ENCODE data around the gene C1QTNF5. TPM values are rescaled to one million over a fixed set of nuclear protein-coding genes. Genes with fewer than 3 reads are reported as not detected.

C1QTNF5 gene
- total and polyA plus RNA-seq, 2 experiments from 2014 or later, result 4.5 to 27.9 TPM

DNA sequence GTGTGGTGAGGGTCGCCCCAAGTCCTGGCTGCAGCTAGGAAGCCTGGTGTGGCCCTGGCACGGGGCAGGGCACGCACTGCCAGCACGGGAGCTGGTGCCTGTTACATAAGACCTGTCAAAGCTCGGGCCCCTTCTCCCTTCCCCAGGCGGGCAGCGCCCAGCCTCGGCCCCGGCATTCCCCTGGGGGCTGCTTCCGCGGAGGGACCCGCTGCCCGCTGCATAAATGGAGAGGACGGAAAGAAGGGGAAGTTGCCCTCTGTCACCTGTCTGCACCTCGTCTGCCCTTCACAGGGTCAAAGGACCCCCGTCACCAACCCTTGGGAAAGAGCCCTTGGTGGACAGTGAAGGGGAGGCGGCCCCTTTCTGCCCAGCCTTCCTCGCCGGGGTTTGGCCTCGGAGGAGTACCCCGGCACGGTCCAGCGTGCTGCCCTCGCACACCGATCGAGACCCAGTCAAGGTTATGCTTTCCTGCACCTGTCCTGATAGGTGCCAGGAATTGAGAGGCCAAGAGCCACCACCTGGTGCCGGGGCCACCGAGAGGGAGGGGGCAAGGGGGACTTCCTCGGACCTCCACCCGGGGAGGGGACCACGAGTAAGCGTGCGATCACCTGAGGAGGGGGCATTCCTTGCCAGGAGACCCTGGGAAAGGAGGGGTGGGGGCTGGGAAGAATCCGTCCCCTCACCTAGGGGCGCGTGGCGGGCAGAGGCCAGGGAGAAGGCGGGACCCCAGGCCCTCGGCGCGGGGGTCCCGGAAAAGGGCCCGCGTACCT is 22.6 kb upstream of the C1QTNF5 start:
- Histone ChIP-seq H3K27ac (no peak overlapping the region), H2AFZ (no peak overlapping the region), H3K4me1 (ENCODE audit: insufficient read depth) (peaks cover 32% of the 10 kb centered on the region), H3K9me2 (ENCODE audit: insufficient read depth) (no peaks in the 10 kb centered on the region), H3K27me3 (replicated peaks; ENCODE audit: insufficient read depth) (peaks cover 6% of the 10 kb centered on the region; the same call in 1 of the 2 replicates), H3K4me2 (ENCODE audit: unreplicated experiment) (peak overlapping the region; percentile 65), H3K9ac (no peak overlapping the region), H3F3A (ENCODE audit: insufficient read depth) (peaks cover 26% of the 10 kb centered on the region), H3K4me3 (no peak overlapping the region), H3K79me2 (ENCODE audit: insufficient read depth) (no peaks in the 10 kb centered on the region), H3K9me3 (ENCODE audit: low read depth) (no peaks in the 10 kb centered on the region), H4K20me1 (ENCODE audit: insufficient read depth) (no peaks in the 10 kb centered on the region), H3K36me3 (ENCODE audit: low read depth) (no peaks in the 10 kb centered on the region)
- in situ Hi-C loops (cut with MboI), result no loop called here
- WGBS, 2 experiments (ENCODE audit: low coverage in 1 of 2, low lambda C conversion rate in 2 of 2, missing lambda C conversion rate in 2 of 2), result 71 to 85% methylated on average over 28 to 44 of the region's 44 CpGs
- DNase-seq, result no peak
- TF ChIP-seq EZH2 (IDR thresholded peaks at IDR 0.05; ENCODE audit: insufficient read depth, poor library complexity, severe bottlenecking) (no peak), EZH2phosphoT487 (IDR thresholded peaks at IDR 0.05; ENCODE audit: insufficient read depth, low read depth) (no peak)

DNA sequence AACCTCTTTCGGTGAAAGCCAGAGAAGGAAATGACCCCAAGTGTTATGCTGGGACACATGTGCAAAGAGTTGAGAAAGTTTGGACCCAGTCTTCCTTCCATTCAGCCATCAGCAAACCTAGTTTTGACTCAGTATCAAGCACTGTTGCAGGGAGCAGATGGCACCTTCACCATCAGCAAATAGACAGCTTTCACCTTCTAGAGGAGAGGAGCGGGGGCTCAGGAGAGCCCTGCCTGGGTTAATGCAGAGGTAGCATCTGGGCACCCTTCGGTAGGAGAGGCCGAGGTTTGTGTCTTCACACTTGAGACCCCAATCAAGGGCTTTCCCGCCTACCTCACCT is 22.0 kb upstream of the C1QTNF5 start:
- no peak overlapping the region for H3K4me2 ChIP-seq (ENCODE audit: unreplicated experiment)
- DNase-seq, result no peak

DNA sequence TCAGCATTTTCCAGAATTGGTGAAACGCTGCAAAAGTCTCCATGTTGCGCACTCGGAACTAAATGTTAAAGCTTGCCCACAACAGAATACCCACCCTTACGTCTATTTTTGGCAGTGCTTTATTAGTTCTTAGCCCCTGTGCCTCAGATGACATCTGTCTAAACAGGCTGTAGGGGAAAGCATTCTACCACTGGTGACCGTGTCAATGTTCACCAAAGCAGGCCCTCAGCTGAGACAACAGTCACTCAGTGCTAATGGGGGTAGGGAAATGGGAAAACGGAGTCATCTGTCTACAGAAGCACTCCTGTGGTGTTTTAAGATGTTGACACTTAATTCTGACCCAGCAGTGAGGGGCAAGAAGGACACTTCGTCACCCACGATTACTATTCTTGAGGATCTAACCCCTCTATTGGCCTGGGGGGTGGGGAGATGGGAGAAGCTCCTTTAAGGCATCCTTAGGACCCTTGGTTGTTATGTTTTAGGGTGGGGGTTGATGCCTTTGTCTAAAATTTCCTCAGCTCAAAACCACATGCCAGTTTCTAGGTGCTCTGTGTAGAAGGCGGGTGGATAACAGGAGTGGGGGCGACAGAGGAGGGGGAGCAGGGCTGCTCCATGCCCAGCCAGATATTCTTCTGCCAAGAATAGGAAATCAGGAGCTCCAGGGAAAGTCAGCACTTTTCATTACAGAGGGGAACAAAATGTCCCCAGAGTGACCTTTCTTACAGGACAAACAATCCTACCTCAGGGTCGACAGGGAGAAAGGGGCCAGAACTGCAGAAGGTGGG is 21.4 kb upstream of the C1QTNF5 start:
- H3K9me2 ChIP-seq (ENCODE audit: insufficient read depth), result no peaks in the 10 kb centered on the region
- no peak overlapping the region for H2AFZ ChIP-seq
- no peak for TF ChIP-seq EZH2phosphoT487 (IDR thresholded peaks at IDR 0.05; ENCODE audit: insufficient read depth, low read depth)
- peaks cover 26% of the 10 kb centered on the region for H3F3A ChIP-seq (ENCODE audit: insufficient read depth)
- H4K20me1 ChIP-seq (ENCODE audit: insufficient read depth), result no peaks in the 10 kb centered on the region
- H3K27me3 ChIP-seq (replicated peaks; ENCODE audit: insufficient read depth), result 0 out of 2 replicates have a peak, but pooled peaks cover 6% of the 10 kb centered on the region
- H3K4me2 ChIP-seq (ENCODE audit: unreplicated experiment), result no peak overlapping the region
- 77 to 80% methylated on average over 11 of the region's 11 CpGs for WGBS, 2 experiments (ENCODE audit: low coverage in 1 of 2, low lambda C conversion rate in 2 of 2, missing lambda C conversion rate in 2 of 2)
- DNase-seq, result no peak
- no peaks in the 10 kb centered on the region for H3K36me3 ChIP-seq (ENCODE audit: low read depth)
- in situ Hi-C loops (cut with MboI), result no loop called here
- no peaks in the 10 kb centered on the region for H3K79me2 ChIP-seq (ENCODE audit: insufficient read depth)
- no peak overlapping the region for H3K4me3 ChIP-seq
- H3K9ac ChIP-seq, result no peak overlapping the region
- H3K9me3 ChIP-seq (ENCODE audit: low read depth), result no peaks in the 10 kb centered on the region
- H3K27ac ChIP-seq, result no peak overlapping the region
- peaks cover 32% of the 10 kb centered on the region for H3K4me1 ChIP-seq (ENCODE audit: insufficient read depth)

More for the DNA sequence above, 22.0 kb upstream of the C1QTNF5 start:
- Histone ChIP-seq H3K9me2 (ENCODE audit: insufficient read depth) (no peaks in the 10 kb centered on the region), H3K36me3 (ENCODE audit: low read depth) (no peaks in the 10 kb centered on the region), H2AFZ (no peak overlapping the region), H3K27me3 (replicated peaks; ENCODE audit: insufficient read depth) (0 out of 2 replicates have a peak, but pooled peaks cover 6% of the 10 kb centered on the region), H3K4me3 (no peak overlapping the region), H3K4me1 (ENCODE audit: insufficient read depth) (peaks cover 32% of the 10 kb centered on the region), H3K9me3 (ENCODE audit: low read depth) (no peaks in the 10 kb centered on the region), H3K27ac (no peak overlapping the region), H3K9ac (no peak overlapping the region), H3F3A (ENCODE audit: insufficient read depth) (peaks cover 26% of the 10 kb centered on the region), H4K20me1 (ENCODE audit: insufficient read depth) (no peaks in the 10 kb centered on the region), H3K79me2 (ENCODE audit: insufficient read depth) (no peaks in the 10 kb centered on the region)
- in situ Hi-C loops (cut with MboI), result no loop called here
- 97 to 98% methylated on average over 5 of the region's 5 CpGs for WGBS, 2 experiments (ENCODE audit: low coverage in 1 of 2, low lambda C conversion rate in 2 of 2, missing lambda C conversion rate in 2 of 2)
- no peak for TF ChIP-seq EZH2 (IDR thresholded peaks at IDR 0.05; ENCODE audit: insufficient read depth, poor library complexity, severe bottlenecking)
- no peak for TF ChIP-seq EZH2phosphoT487 (IDR thresholded peaks at IDR 0.05; ENCODE audit: insufficient read depth, low read depth)

GRCh38 chr11:119361056-119361787 is 20.5 kb upstream of the C1QTNF5 start:
- 20 to 23% methylated on average over 8 of the region's 8 CpGs for WGBS, 2 experiments (ENCODE audit: low coverage in 1 of 2, low lambda C conversion rate in 2 of 2, missing lambda C conversion rate in 2 of 2)
- Histone ChIP-seq H3K9ac (no peak overlapping the region), H3K4me2 (ENCODE audit: unreplicated experiment) (peak overlapping the region; percentile 47), H4K20me1 (ENCODE audit: insufficient read depth) (no peaks in the 10 kb centered on the region), H3K9me2 (ENCODE audit: insufficient read depth) (no peaks in the 10 kb centered on the region), H3F3A (ENCODE audit: insufficient read depth) (peaks cover 26% of the 10 kb centered on the region), H3K36me3 (ENCODE audit: low read depth) (no peaks in the 10 kb centered on the region), H3K79me2 (ENCODE audit: insufficient read depth) (no peaks in the 10 kb centered on the region), H3K9me3 (ENCODE audit: low read depth) (no peaks in the 10 kb centered on the region), H3K27ac (peak overlapping the region; percentile 49), H2AFZ (no peak overlapping the region), H3K4me3 (no peak overlapping the region), H3K4me1 (ENCODE audit: insufficient read depth) (peaks cover 32% of the 10 kb centered on the region), H3K27me3 (replicated peaks; ENCODE audit: insufficient read depth) (0 out of 2 replicates have a peak, but pooled peaks cover 6% of the 10 kb centered on the region)
- DNase-seq, result peak; percentile 92
- in situ Hi-C loops (cut with MboI), result no loop called here
- TF ChIP-seq EZH2phosphoT487 (IDR thresholded peaks at IDR 0.05; ENCODE audit: insufficient read depth, low read depth), result peak; percentile 89; the same call in 1 of the 2 replicates
- no peak for TF ChIP-seq EZH2 (IDR thresholded peaks at IDR 0.05; ENCODE audit: insufficient read depth, poor library complexity, severe bottlenecking)

Data from GM23248 (cell line).